ENCODE results near the gene EPB41L3. TPM values are rescaled to one million over a fixed set of nuclear protein-coding genes. Genes with fewer than 3 reads are reported as not detected.

The EPB41L3 gene
- total RNA-seq, 1 donor from 2014 or later, result 16.8 TPM

DNA sequence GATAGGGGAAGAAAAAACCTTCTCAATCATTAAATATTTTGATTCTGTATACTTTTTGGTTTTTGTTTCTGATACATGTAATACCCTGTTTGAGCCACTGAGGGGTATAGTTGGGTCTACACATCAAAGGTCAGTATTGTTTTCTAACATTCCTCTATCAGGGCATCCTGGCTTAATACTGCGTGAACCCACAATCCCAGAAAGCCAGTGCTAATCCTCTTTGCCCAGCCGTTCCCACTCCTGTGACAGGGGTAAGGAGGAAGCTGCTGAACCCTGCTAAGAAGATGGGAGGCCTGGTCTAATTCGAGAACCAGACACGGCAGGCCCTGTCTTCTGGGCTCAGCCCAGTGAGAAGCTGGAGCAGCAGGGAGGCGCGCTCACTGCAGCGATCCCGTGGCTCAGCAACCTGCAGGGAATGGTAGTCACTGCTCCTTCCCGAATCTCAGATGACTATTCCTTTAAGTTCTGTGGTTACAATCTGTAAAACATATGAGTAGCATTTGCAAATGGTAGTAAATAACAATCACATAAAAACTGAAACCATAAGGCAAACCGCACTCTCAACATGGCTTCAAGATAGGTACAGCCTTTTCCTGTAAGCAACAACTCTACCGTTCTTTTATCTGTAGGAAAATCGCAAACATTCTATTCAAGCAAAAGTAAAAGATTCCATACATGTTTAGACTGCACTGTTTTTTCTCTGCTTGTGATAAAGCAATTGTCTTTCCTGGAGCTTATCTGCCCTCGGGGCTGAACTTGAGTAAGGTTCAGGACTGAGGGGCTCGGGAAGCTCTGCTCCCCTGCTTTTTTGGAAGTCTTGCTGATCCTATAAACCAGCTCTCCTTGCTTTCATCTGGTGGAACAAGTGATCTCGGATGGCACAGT is 87.0 kb downstream of the EPB41L3 start:
- peaks cover 1% of the 10 kb centered on the region for H3K27me3 Mint-ChIP-seq (ENCODE audit: unreplicated experiment)
- peak; percentile 32 for DNase-seq (ENCODE audit: low spot score)
- peaks cover 9% of the 10 kb centered on the region for H3K4me1 Mint-ChIP-seq (ENCODE audit: unreplicated experiment)
- H3K36me3 Mint-ChIP-seq (ENCODE audit: low read depth, unreplicated experiment), result no peaks in the 10 kb centered on the region
- H3K9me3 Mint-ChIP-seq (ENCODE audit: unreplicated experiment), result no peaks in the 10 kb centered on the region
- no peak overlapping the region for H3K4me3 Mint-ChIP-seq (ENCODE audit: unreplicated experiment)
- TF ChIP-seq, protein P1, sequence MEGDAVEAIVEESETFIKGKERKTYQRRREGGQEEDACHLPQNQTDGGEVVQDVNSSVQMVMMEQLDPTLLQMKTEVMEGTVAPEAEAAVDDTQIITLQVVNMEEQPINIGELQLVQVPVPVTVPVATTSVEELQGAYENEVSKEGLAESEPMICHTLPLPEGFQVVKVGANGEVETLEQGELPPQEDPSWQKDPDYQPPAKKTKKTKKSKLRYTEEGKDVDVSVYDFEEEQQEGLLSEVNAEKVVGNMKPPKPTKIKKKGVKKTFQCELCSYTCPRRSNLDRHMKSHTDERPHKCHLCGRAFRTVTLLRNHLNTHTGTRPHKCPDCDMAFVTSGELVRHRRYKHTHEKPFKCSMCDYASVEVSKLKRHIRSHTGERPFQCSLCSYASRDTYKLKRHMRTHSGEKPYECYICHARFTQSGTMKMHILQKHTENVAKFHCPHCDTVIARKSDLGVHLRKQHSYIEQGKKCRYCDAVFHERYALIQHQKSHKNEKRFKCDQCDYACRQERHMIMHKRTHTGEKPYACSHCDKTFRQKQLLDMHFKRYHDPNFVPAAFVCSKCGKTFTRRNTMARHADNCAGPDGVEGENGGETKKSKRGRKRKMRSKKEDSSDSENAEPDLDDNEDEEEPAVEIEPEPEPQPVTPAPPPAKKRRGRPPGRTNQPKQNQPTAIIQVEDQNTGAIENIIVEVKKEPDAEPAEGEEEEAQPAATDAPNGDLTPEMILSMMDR (IDR thresholded peaks at IDR 0.05; ENCODE audit: unreplicated experiment), result peak; percentile 50
- H3K27ac Mint-ChIP-seq (ENCODE audit: unreplicated experiment), result peak overlapping the region; percentile 22

DNA sequence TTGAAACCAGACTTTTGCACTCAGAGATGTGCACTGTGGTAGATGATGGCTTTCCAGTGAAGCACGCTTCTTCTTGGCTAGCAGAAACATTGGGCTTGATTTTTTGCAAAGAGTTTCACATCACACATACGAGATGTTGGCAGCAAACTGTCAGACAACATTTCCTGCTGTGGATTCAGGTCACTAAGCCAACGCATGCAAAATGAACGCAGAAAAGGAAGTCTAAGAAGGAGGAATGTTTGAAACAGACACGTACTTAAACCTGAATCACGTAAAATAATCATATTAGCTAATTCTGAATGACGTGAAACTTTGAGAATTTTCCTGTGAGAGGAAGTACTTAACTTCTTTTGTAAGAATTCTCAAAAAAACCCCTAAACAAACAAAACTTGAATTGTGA is 88.1 kb downstream of the EPB41L3 start:
- Mint-ChIP-seq H3K9me3 (ENCODE audit: unreplicated experiment) (no peaks in the 10 kb centered on the region), H3K27ac (ENCODE audit: unreplicated experiment) (peak overlapping the region; percentile 42), H3K27me3 (ENCODE audit: unreplicated experiment) (peaks cover 1% of the 10 kb centered on the region), H3K4me1 (ENCODE audit: unreplicated experiment) (peaks cover 7% of the 10 kb centered on the region), H3K36me3 (ENCODE audit: low read depth, unreplicated experiment) (no peaks in the 10 kb centered on the region), H3K4me3 (ENCODE audit: unreplicated experiment) (no peak overlapping the region)
- DNase-seq (ENCODE audit: low spot score), result no peak
- TF ChIP-seq, protein P1 (IDR thresholded peaks at IDR 0.05; ENCODE audit: unreplicated experiment), result no peak

DNA sequence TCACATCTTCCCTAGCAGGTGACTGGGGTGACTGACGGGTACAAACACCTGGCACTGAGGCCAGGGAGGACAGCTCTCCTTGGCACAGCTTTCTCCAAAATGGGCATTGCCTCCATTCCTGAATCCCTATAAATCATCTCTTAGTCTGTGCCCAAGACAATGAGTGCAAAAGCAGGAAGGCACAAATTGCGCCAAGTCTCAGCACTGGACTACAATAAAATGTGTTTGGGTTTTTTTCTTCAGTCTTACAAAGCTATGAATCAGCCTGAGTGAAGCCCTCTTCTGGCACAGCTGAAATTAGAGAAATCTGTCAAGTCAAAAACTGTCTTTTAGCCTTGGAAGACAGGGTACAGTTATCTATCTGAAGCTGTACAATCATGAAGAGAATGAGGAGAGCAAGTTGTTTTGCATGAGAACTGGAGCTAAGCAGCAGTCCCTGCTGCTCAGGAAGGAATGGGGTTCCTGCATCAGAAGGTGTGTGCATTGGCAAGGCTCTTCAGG is 90.8 kb downstream of the EPB41L3 start:
- peaks cover 7% of the 10 kb centered on the region for H3K4me1 Mint-ChIP-seq (ENCODE audit: unreplicated experiment)
- no peak for DNase-seq (ENCODE audit: low spot score)
- no peaks in the 10 kb centered on the region for H3K36me3 Mint-ChIP-seq (ENCODE audit: low read depth, unreplicated experiment)
- H3K27me3 Mint-ChIP-seq (ENCODE audit: unreplicated experiment), result no peaks in the 10 kb centered on the region
- TF ChIP-seq, protein P1 (IDR thresholded peaks at IDR 0.05; ENCODE audit: unreplicated experiment), result no peak
- no peak overlapping the region for H3K4me3 Mint-ChIP-seq (ENCODE audit: unreplicated experiment)
- no peak overlapping the region for H3K27ac Mint-ChIP-seq (ENCODE audit: unreplicated experiment)
- H3K9me3 Mint-ChIP-seq (ENCODE audit: unreplicated experiment), result no peaks in the 10 kb centered on the region

DNA sequence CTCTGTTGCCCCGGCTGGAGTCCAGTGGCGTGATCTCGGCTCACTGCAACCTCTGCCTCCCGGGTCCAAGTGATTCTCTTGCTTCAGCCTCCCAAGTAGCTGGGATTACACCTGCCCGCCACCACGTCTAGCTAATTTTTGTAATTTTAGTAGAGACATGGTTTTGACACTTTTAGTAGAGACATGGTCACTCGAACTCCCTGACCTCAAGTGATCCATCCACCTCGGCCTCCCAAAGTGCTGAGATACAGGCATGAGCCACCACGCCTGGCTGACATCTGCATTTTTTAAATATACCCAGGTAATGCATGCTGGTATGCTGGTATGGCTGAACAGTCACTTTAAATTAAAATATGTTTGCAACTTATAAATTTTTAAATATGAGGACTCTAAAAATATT is 91.9 kb downstream of the EPB41L3 start:
- no peak for DNase-seq (ENCODE audit: low spot score)
- TF ChIP-seq, protein P1 (IDR thresholded peaks at IDR 0.05; ENCODE audit: unreplicated experiment), result no peak
- Mint-ChIP-seq H3K27ac (ENCODE audit: unreplicated experiment) (no peak overlapping the region), H3K27me3 (ENCODE audit: unreplicated experiment) (no peaks in the 10 kb centered on the region), H3K36me3 (ENCODE audit: low read depth, unreplicated experiment) (no peaks in the 10 kb centered on the region), H3K9me3 (ENCODE audit: unreplicated experiment) (no peaks in the 10 kb centered on the region), H3K4me1 (ENCODE audit: unreplicated experiment) (peaks cover 7% of the 10 kb centered on the region), H3K4me3 (ENCODE audit: unreplicated experiment) (no peak overlapping the region)

DNA sequence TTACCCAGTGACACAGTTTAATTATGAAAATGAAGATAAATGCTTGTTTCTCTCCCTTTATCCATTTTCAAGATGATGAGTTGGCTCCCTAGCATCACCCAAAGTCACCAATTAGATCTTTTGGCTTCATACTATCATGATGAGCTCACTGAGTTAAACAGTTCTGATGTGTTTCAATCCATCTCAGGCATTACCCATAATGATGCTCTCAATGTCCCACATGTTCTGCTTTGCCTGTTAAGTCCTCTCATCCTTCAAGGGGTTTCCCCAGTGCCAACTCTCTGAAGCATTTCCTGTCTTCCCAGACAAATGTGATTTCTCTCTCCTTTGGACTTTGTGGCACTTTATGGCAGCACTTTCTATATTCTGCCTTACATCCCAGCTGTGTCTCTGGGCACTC is 92.6 kb downstream of the EPB41L3 start:
- no peaks in the 10 kb centered on the region for H3K36me3 Mint-ChIP-seq (ENCODE audit: low read depth, unreplicated experiment)
- peaks cover 4% of the 10 kb centered on the region for H3K4me1 Mint-ChIP-seq (ENCODE audit: unreplicated experiment)
- TF ChIP-seq, protein P1 (IDR thresholded peaks at IDR 0.05; ENCODE audit: unreplicated experiment), result no peak
- H3K27ac Mint-ChIP-seq (ENCODE audit: unreplicated experiment), result no peak overlapping the region
- no peaks in the 10 kb centered on the region for H3K27me3 Mint-ChIP-seq (ENCODE audit: unreplicated experiment)
- DNase-seq (ENCODE audit: low spot score), result no peak
- no peaks in the 10 kb centered on the region for H3K9me3 Mint-ChIP-seq (ENCODE audit: unreplicated experiment)
- no peak overlapping the region for H3K4me3 Mint-ChIP-seq (ENCODE audit: unreplicated experiment)
